OCI-LY3 (cell line): ENCODE measurements around the gene TECTA.
"Not testable (repeated sequence)": the region's sequence is repeated elsewhere in the genome, so short reads cannot be mapped to it uniquely, and the experiment has no call there.

Experiments used
- H2AFZ ChIP-seq: fragments of 200-600, 300-600 bp; shearing (Covaris generic); 2 replicates; pipeline ENCODE4 v1.6.0; 2014; ENCODE audit warnings: antibody characterized with exemption, low read depth, low read length
- H3K27ac ChIP-seq: fragments of 200-600, 300-600 bp; sonication (generic); 2 replicates; pipeline ENCODE4 v1.5.1; 2014; ENCODE audit warnings: mild to moderate bottlenecking, low read length, moderate library complexity, mixed read lengths
- H3K27me3 ChIP-seq: fragments of 200-600, 300-600 bp; sonication (generic); 2 replicates; pipeline ENCODE4 v1.6.1; 2014; ENCODE audit warnings: low read depth, low read length, mixed read lengths
- H3K36me3 ChIP-seq: fragments of 200-600, 300-600 bp; sonication (generic); replicated peaks from 2 replicates; pipeline ENCODE3; 2014; ENCODE audit warnings: low read depth, low read length, mixed read lengths
- H3K4me1 ChIP-seq: fragments of 300-600, 200-600 bp; sonication (generic); 2 replicates; pipeline ENCODE4 v1.6.1; 2014; ENCODE audit warnings: low read length, mixed read lengths
- H3K4me2 ChIP-seq: fragments of 200-600, 300-600 bp; sonication (generic); 2 replicates; pipeline ENCODE4 v1.6.1; 2014; ENCODE audit warnings: low read length, mixed read lengths
- H3K4me3 ChIP-seq: fragments of 300-600, 200-600 bp; sonication (generic); 2 replicates; pipeline ENCODE4 v1.5.1; 2014; ENCODE audit warnings: antibody characterized with exemption, mild to moderate bottlenecking, low read length, moderate library complexity
- H3K79me2 ChIP-seq: fragments of 300-600, 200-600 bp; shearing (Covaris generic); 2 replicates; pipeline ENCODE4 v1.6.1; 2014; ENCODE audit warnings: mild to moderate bottlenecking, low read length, mixed read lengths
- H3K9ac ChIP-seq: fragments of 300-600, 200-600 bp; shearing (Covaris generic); 2 replicates; pipeline ENCODE4 v1.6.0; 2014; ENCODE audit warnings: mild to moderate bottlenecking, low read length, moderate library complexity
- H3K9me3 ChIP-seq: fragments of 200-600, 300-600 bp; shearing (Covaris generic); 2 replicates; pipeline ENCODE4 v1.6.1; 2014; ENCODE audit warnings: low read length, mixed read lengths; ENCODE audit not compliant: insufficient read depth
- H4K20me1 ChIP-seq: fragments of 200-600, 300-600 bp; sonication (generic); 2 replicates; pipeline ENCODE4 v1.6.1; 2016; ENCODE audit warnings: low read length, mixed read lengths; ENCODE audit not compliant: insufficient read depth
- CTCF ChIP-seq: fragments of 200-600, 300-600 bp; sonication (generic); IDR thresholded peaks from 2 replicates; pipeline ENCODE4 v1.5.1; 2014; ENCODE audit warnings: antibody characterized with exemption, low read length, low read depth
- EZH2phosphoT487 ChIP-seq: fragments of 200-600 bp; shearing (Covaris generic); IDR thresholded peaks from 2 replicates; pipeline ENCODE4 v1.6.1; 2018; ENCODE audit warnings: antibody characterized with exemption, mixed run types, low read depth

The TECTA gene

GRCh38 chr11:121113611-121114010, 12.6 kb downstream of the TECTA start:
- no peaks in the 10 kb centered on the region for H3K9me3 ChIP-seq
- H3K4me1 ChIP-seq = peaks cover 4% of the 10 kb centered on the region
- H3K9ac ChIP-seq = no peak overlapping the region
- no peak overlapping the region for H3K4me3 ChIP-seq
- no peaks in the 10 kb centered on the region for H4K20me1 ChIP-seq
- H3K79me2 ChIP-seq = no peaks in the 10 kb centered on the region
- H2AFZ ChIP-seq = no peak overlapping the region
- no peaks in the 10 kb centered on the region for H3K36me3 ChIP-seq
- no peak overlapping the region for H3K4me2 ChIP-seq
- no peak for TF ChIP-seq EZH2phosphoT487
- TF ChIP-seq CTCF = no peak
- no peak overlapping the region for H3K27ac ChIP-seq
- peaks cover 22% of the 10 kb centered on the region for H3K27me3 ChIP-seq

- not testable (repeated sequence) for H3K36me3 ChIP-seq, H3K9ac ChIP-seq, H4K20me1 ChIP-seq, H3K79me2 ChIP-seq, H2AFZ ChIP-seq, H3K9me3 ChIP-seq, H3K4me3 ChIP-seq, H3K27ac ChIP-seq, H3K4me2 ChIP-seq
- H3K4me1 ChIP-seq = peaks cover 12% of the 10 kb centered on the region
- H3K27me3 ChIP-seq = peaks cover 22% of the 10 kb centered on the region
These were observed 14.0 kb downstream of the TECTA start for GRCh38 chr11:121115024-121115423.

GRCh38 chr11:121117788-121118187, 16.7 kb downstream of the TECTA start:
- peaks cover 8% of the 10 kb centered on the region; the same call in 1 of the 2 replicates for H3K4me1 ChIP-seq
- no peak for TF ChIP-seq CTCF
- TF ChIP-seq EZH2phosphoT487 = no peak
- H3K4me2 ChIP-seq = no peak overlapping the region
- peaks cover 7% of the 10 kb centered on the region; the same call in 1 of the 2 replicates for H3K27me3 ChIP-seq
- no peaks in the 10 kb centered on the region for H3K36me3 ChIP-seq
- H3K79me2 ChIP-seq = no peaks in the 10 kb centered on the region
- H3K9me3 ChIP-seq = no peaks in the 10 kb centered on the region
- H3K9ac ChIP-seq = no peak overlapping the region
- H4K20me1 ChIP-seq = no peaks in the 10 kb centered on the region
- no peak overlapping the region for H3K4me3 ChIP-seq
- H2AFZ ChIP-seq = no peak overlapping the region
- no peak overlapping the region for H3K27ac ChIP-seq

- Histone ChIP-seq H3K4me3 (no peak overlapping the region), H3K36me3 (no peaks in the 10 kb centered on the region), H3K4me1 (peaks cover 8% of the 10 kb centered on the region; the same call in 1 of the 2 replicates), H3K9me3 (no peaks in the 10 kb centered on the region), H3K9ac (no peak overlapping the region), H3K4me2 (no peak overlapping the region), H3K27ac (no peak overlapping the region), H3K27me3 (peaks cover 2% of the 10 kb centered on the region; the same call in 1 of the 2 replicates), H3K79me2 (no peaks in the 10 kb centered on the region), H2AFZ (no peak overlapping the region), H4K20me1 (no peaks in the 10 kb centered on the region)
- no peak for TF ChIP-seq EZH2phosphoT487
- no peak for TF ChIP-seq CTCF
These were observed 18.4 kb downstream of the TECTA start for GRCh38 chr11:121119440-121119839.

GRCh38 chr11:121122328-121122727, 21.3 kb downstream of the TECTA start:
- H3K4me3 ChIP-seq = no peak overlapping the region
- H3K79me2 ChIP-seq = no peaks in the 10 kb centered on the region
- no peak overlapping the region for H3K27ac ChIP-seq
- no peaks in the 10 kb centered on the region for H3K36me3 ChIP-seq
- peaks cover 8% of the 10 kb centered on the region; the same call in 1 of the 2 replicates for H3K4me1 ChIP-seq
- no peak overlapping the region for H2AFZ ChIP-seq
- TF ChIP-seq EZH2phosphoT487 (no peak), CTCF (no peak)
- no peak overlapping the region for H3K9ac ChIP-seq
- no peaks in the 10 kb centered on the region; the same call in 1 of the 2 replicates for H3K27me3 ChIP-seq
- no peaks in the 10 kb centered on the region for H4K20me1 ChIP-seq
- no peak overlapping the region for H3K4me2 ChIP-seq
- no peaks in the 10 kb centered on the region for H3K9me3 ChIP-seq
